GM10847 (cell line): ENCODE results near the gene HIPK2.

ENCODE experiments used
- POLR2A ChIP-seq: IDR thresholded peaks from 2 replicates; pipeline ENCODE4 v1.6.1; 2011; ENCODE audit not compliant: insufficient read length; ENCODE audit errors: extremely low read depth

HIPK2 gene

GRCh38 chr7:139769066-139769465 lies 8.7 kb downstream of the HIPK2 start:
- no peak for TF ChIP-seq POLR2A

GRCh38 chr7:139768249-139768824 lies 9.5 kb downstream of the HIPK2 start:
- no peak for TF ChIP-seq POLR2A

- TF ChIP-seq POLR2A: no peak
These were observed 10.2 kb downstream of the HIPK2 start for GRCh38 chr7:139767561-139767982.

- TF ChIP-seq POLR2A: no peak
These were observed 12.7 kb downstream of the HIPK2 start for GRCh38 chr7:139765143-139765542.

- no peak for TF ChIP-seq POLR2A
These were observed 14.5 kb downstream of the HIPK2 start for GRCh38 chr7:139763330-139763729.

GRCh38 chr7:139762886-139763285 lies 14.9 kb downstream of the HIPK2 start:
- no peak for TF ChIP-seq POLR2A

GRCh38 chr7:139758388-139758787 lies 19.4 kb downstream of the HIPK2 start:
- TF ChIP-seq POLR2A: no peak

- TF ChIP-seq POLR2A: no peak
These were observed 19.8 kb downstream of the HIPK2 start for GRCh38 chr7:139757968-139758367.

GRCh38 chr7:139753693-139754111 lies 24.1 kb downstream of the HIPK2 start:
- TF ChIP-seq POLR2A: no peak

GRCh38 chr7:139753081-139753692 lies 24.6 kb downstream of the HIPK2 start:
- TF ChIP-seq POLR2A: no peak

GRCh38 chr7:139752604-139753003 lies 25.2 kb downstream of the HIPK2 start:
- no peak for TF ChIP-seq POLR2A

GRCh38 chr7:139752148-139752547 lies 25.6 kb downstream of the HIPK2 start:
- no peak for TF ChIP-seq POLR2A

- TF ChIP-seq POLR2A: no peak
These were observed 27.2 kb downstream of the HIPK2 start for GRCh38 chr7:139750459-139751095.

- no peak for TF ChIP-seq POLR2A
These were observed 28.3 kb downstream of the HIPK2 start for GRCh38 chr7:139749545-139749944.

- TF ChIP-seq POLR2A: no peak
These were observed 28.9 kb downstream of the HIPK2 start for GRCh38 chr7:139748941-139749340.

- TF ChIP-seq POLR2A: no peak
These were observed 29.4 kb downstream of the HIPK2 start for GRCh38 chr7:139748373-139748765.
